NOMO-1 treated with DMSO at 0.1 percent for 48 hours (cell line): ENCODE results near the gene NBAS.

Source experiments
- DNase-seq: peaks from one replicate; lab custom pipeline; 2025; ENCODE audit not compliant: unreplicated experiment; lab: John Stamatoyannopoulos, UW

The NBAS gene

DNA sequence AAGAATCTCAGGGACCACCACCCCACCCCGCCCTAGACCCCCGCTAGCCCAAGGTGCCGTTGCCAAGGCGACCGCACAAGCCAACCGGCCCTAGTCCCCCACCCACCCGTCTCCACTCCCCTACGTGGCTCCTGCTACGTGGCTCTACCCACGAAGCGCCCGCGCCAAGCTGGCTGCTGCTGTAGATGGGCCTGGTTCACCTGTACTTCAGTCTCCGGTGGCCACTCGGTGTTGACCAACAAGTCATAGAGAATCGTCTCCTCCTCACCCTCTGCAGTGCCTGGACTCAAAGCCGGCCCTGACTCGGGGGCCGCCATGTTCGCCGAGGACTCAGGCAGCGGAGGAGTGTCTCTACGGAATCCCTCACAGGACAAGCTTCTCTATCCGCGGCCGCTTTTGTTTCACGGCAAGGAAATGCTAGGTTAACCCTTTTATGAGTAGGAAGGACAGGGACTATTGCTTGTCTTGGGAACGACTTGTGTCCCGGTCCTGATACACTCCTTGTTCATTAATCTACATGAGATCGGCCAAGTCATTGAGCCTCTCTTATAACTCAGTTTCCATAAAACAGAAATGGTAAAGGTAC is at the start of gene NBAS:
TSS of gene NBAS (minus strand) at position 347 of the 586 bp plus-strand sequence. CDS start at position 317, 30 bp downstream.
- peak; percentile 73 for DNase-seq

- no peak for DNase-seq
Observed at GRCh38 chr2:15610430-15610952, 49.4 kb upstream of the NBAS start.

- no peak for DNase-seq
Observed at GRCh38 chr2:15609341-15610042, 48.4 kb upstream of the NBAS start.

DNA sequence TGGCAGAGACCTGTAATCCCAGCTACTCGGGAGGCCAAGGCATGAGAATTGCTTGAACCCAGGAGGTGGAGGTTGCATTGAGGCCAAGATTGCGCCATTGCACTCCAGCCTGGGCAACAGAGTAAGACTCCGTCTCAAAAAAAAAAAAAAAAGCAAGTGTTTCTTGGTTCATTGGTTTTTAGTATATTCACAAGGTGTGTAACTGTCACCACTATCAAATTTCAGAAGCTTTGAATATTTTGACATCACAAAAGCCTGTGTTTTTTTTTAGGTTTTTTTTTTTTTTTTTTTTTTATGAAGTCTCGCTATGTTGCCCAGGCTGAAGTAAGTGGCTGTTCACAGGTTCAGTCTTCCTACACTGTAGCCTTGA is 47.2 kb upstream of the NBAS start:
- DNase-seq, result no peak

- no peak for DNase-seq
Observed at GRCh38 chr2:15607709-15608391, 46.7 kb upstream of the NBAS start.

DNA sequence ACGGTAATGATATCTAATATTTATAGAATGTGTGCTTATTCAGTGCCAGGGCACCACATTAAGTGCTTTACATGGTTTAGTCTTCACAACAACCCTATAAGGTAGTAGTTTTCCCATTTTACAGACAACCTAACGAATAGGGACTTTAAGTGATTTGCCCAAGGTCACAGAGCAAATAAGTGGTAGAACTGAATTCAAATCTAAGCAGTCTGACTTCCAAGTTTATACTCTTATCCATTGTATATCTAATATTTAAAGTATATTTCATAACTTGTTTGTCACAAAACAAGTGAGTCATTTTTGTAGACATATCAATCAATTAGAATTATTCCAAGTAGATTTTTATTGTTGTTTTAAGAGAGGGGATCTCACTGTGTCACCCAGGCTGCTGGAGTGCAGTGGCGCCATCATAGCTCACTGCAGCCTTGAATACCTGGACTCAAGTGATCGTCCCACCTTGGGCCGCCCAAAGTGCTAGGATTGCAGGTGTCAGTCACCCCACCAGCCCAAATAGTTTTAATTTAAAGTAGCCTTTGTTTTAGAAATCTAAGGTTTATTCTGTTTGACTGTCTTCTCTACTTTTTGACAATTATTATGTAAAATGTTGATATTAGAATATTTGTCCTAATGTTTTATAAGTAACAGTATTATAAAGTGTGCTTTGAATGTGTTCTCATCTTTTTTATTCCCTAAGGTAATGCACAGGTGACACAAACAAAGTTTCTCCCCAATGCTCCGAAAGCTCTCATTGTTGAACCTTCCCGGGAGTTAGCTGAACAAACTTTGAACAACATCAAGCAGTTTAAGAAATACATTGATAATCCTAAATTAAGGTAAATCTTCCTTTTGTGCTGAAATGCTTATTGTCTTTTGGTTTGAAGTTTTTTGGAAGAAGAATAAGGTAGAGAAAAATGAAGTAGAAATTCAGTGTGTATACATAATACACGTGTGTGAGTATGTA is 45.6 kb upstream of the NBAS start:
- DNase-seq, result no peak

GRCh38 chr2:15605721-15606120 is 44.6 kb upstream of the NBAS start:
- no peak for DNase-seq

DNA sequence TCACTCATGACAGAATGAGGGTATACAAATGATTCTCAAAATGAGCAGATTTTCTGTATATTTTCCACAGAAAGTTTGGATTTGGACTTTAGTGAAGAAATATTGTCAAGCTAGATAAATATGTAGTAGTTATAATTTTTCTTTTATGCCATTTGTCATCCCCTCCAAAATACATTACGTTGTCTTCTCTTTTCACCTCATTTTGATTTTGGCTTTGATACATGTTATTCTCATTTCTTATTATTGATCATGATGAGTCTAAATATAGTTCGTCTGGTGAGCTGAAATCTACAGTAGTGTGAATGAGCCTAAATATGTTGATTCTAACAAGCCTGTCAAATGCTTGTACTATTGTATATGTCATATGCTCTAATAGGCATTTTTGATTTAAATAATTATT is 42.8 kb upstream of the NBAS start:
- no peak for DNase-seq

- DNase-seq, result no peak
Observed at GRCh38 chr2:15603044-15603765, 42.1 kb upstream of the NBAS start.

GRCh38 chr2:15602393-15602792 is 41.3 kb upstream of the NBAS start:
- no peak for DNase-seq

GRCh38 chr2:15601681-15602080 is 40.5 kb upstream of the NBAS start:
- DNase-seq, result no peak

DNA sequence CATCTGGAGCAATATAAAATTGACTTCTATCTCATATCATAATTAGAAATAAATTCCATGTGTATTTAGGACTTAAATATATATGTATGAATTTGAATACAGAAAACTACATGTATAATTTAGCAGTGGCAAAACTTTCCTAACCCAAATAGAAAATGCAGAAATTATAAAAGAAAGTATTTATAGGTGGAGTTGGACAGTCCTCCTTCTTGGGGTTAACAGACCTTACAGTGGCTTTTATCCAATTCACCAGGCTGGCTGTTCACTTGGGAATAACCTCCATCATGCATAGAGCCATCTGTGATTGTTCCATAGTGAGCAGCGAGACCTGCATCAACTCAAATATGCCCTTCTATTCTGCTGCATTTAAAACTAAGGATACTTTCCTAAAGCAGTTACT is 38.9 kb upstream of the NBAS start:
- no peak for DNase-seq

- no peak for DNase-seq
Observed at GRCh38 chr2:15596968-15597367, 35.8 kb upstream of the NBAS start.

DNA sequence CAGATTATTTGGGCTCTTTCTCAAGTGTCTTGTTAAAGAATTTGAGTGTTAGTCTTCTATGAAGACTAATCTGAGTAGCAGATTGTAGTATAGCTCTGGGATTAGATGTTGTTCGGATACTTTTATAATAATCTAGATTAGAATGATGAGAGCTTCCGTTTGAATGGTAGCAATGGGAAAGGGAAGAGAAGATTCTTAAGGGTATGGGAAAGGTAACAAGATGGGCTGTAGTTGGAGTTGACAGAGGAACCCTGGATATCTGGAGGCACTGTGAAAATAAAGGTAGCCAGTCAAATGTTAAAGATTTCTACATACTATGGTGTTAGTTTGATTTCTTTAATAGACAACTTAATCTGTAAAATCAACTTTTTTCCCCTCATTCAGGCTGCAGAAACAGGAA is 35.2 kb upstream of the NBAS start:
- DNase-seq, result no peak

DNA sequence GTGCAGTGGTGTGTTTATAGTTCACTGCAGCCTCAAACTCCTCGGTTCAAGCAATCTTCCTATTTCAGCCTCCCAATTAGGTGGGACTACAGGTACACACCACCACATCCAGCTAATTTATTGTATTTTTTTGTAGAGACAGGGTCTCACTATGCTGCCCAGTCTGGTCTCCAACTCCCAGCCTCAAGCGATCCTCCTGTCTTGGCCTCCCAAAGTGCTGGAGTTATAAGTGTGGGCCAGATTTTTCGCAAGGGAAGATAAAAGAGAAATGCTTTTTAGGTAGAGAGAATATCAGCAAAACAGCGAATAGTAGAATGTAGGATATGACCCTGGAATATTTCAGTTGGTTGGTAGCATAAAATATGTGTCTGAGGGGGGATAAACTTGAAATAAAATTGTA is 34.8 kb upstream of the NBAS start:
- no peak for DNase-seq

GRCh38 chr2:15595342-15595905 is 34.3 kb upstream of the NBAS start:
- DNase-seq, result no peak

DNA sequence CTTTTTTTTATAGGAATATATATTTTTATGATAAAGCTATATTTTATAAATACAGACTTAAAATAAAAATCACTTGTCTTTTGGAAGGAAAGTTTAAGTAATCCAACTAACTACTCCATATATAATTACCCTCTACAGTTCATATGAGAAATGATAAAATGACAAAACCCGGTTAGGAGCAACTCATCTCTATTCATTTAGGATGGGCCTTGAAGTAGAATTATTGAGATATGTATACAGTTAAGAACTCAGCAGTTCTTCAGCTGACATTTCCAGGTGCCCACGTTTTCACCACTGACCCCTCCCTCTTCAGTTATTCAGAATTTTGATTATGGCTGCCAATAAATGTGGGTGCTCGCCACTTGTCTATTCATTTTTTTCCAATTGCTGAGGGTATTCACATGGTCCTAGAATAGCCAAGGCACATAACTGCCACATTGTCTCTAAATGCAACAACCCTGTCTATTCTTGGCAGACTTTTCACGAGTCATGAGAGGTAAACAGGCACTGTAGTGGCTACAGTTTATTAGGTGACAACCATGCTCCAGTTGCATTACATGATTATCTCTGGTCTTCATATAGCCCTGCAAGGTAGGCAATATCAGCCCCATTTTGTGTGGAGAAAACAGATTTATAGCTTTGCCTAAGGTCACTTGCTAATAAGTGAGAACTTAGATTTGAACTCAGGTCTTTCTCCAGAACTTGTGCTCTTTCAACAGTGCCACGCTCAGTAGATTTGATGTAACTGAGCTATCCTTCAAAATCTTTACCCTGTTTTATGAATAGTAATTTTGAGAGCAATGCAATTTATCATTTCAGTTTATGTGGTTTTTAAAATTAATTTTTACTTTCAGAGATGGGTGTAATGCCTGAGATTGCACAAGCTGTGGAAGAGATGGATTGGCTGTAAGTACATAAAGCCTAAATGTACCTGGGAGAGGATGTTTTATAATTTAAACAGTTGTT is 33.4 kb upstream of the NBAS start:
- no peak for DNase-seq

DNA sequence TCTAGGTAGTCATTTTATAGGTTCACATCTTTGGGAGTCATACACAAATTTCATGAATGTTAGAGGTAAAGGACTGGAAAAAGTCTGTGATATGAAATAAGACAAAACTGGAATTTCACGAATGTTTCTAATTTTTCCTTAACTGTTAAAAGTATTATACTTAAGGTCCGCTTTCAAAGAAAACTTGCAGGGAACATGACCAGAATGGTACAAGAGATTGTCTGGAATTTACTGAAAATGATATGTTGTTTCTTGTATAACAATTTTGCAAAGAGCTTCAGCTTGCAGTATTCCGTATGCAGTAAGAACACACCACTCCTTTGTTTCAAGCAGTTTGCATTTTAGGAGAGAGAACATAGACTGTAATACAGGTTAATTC is 32.2 kb upstream of the NBAS start:
- DNase-seq, result no peak
